Stimulated activated CD8-positive, alpha-beta memory T cell treated with anti-CD3 and anti-CD28 coated beads, Interleukin-4, amount 100 ng/mL, for 24 hours (primary cell): Measurements from ENCODE around the gene PRCC.
"Not testable (repeated sequence)": the region's sequence is repeated elsewhere in the genome, so short reads cannot be mapped to it uniquely, and the experiment has no call there.

ENCODE experiments used
- DNase-seq: peaks from one replicate; pipeline ENCODE4 v3.0.0-alpha.2; 2020; ENCODE audit warnings: low read depth

The PRCC gene

GRCh38 chr1:156765136-156765535 is 2.2 kb upstream of the PRCC start:
- not testable (repeated sequence) for DNase-seq

GRCh38 chr1:156765666-156766065 is 1.7 kb upstream of the PRCC start:
- DNase-seq, result no peak

- no peak for DNase-seq
Observed at GRCh38 chr1:156766298-156767100, 836 bp upstream of the PRCC start.

- no peak for DNase-seq
Observed at GRCh38 chr1:156767879-156768604, 707 bp downstream of the PRCC start.

GRCh38 chr1:156768610-156769295 is 1.4 kb downstream of the PRCC start:
- no peak for DNase-seq

GRCh38 chr1:156772222-156772621 is 4.9 kb downstream of the PRCC start:
- DNase-seq, result no peak

GRCh38 chr1:156772728-156773497 is 5.6 kb downstream of the PRCC start:
- no peak for DNase-seq

- DNase-seq, result no peak
Observed at GRCh38 chr1:156773607-156774006, 6.3 kb downstream of the PRCC start.

- no peak for DNase-seq
Observed at GRCh38 chr1:156775799-156776198, 8.5 kb downstream of the PRCC start.

- no peak for DNase-seq
Observed at GRCh38 chr1:156776942-156777341, 9.6 kb downstream of the PRCC start.

GRCh38 chr1:156777573-156777972 is 10.2 kb downstream of the PRCC start:
- no peak for DNase-seq

GRCh38 chr1:156781585-156782186 is 14.4 kb downstream of the PRCC start:
- no peak for DNase-seq

GRCh38 chr1:156785458-156785857 is 18.1 kb downstream of the PRCC start:
- no peak for DNase-seq

- no peak for DNase-seq
Observed at GRCh38 chr1:156786640-156787039, 19.3 kb downstream of the PRCC start.

GRCh38 chr1:156788136-156788535 is 20.8 kb downstream of the PRCC start:
- no peak for DNase-seq

GRCh38 chr1:156789621-156790318 is 22.4 kb downstream of the PRCC start:
- no peak for DNase-seq

GRCh38 chr1:156794506-156795373 is 27.4 kb downstream of the PRCC start:
- DNase-seq, result no peak

GRCh38 chr1:156795374-156795733 is 28.0 kb downstream of the PRCC start:
- DNase-seq, result no peak

GRCh38 chr1:156795787-156796186 is 28.5 kb downstream of the PRCC start:
- no peak for DNase-seq
